ENCODE results near the gene CAMP. TPM values are rescaled to one million over a fixed set of nuclear protein-coding genes. Genes with fewer than 3 reads are reported as not detected.
A peak's percentile ranks its signal among the peaks of the same experiment; 100 is the strongest.

Gene CAMP
- total RNA-seq, 4 donors from 2014 or later: 0.63 TPM; not detected in 3

- Histone ChIP-seq H3K4me1 (peaks cover 0 to 32% (median 9%) of the 10 kb centered on the region in 4 donors), H3K4me3 (no peak overlapping the region), H3K27ac (peak overlapping the region in 1 of 4 donors; percentile 76), H3K36me3 (no peaks in the 10 kb centered on the region), H3K27me3 (no peaks in the 10 kb centered on the region), H3K9me3 (no peaks in the 10 kb centered on the region)
- TF ChIP-seq, protein P1, sequence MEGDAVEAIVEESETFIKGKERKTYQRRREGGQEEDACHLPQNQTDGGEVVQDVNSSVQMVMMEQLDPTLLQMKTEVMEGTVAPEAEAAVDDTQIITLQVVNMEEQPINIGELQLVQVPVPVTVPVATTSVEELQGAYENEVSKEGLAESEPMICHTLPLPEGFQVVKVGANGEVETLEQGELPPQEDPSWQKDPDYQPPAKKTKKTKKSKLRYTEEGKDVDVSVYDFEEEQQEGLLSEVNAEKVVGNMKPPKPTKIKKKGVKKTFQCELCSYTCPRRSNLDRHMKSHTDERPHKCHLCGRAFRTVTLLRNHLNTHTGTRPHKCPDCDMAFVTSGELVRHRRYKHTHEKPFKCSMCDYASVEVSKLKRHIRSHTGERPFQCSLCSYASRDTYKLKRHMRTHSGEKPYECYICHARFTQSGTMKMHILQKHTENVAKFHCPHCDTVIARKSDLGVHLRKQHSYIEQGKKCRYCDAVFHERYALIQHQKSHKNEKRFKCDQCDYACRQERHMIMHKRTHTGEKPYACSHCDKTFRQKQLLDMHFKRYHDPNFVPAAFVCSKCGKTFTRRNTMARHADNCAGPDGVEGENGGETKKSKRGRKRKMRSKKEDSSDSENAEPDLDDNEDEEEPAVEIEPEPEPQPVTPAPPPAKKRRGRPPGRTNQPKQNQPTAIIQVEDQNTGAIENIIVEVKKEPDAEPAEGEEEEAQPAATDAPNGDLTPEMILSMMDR (IDR thresholded peaks at IDR 0.05): no peak
- TF ChIP-seq POLR2A (IDR thresholded peaks at IDR 0.05): no peak
- TF ChIP-seq EP300 (IDR thresholded peaks at IDR 0.05): no peak
- 74 to 96% methylated on average over 2 of the region's 2 CpGs for WGBS, 2 donors
- DNase-seq (ENCODE audit: low spot score in 2 of 2): no peak
These were observed 10.2 kb downstream of the CAMP start for GRCh38 chr3:48233542-48233941.

- TF ChIP-seq POLR2A (IDR thresholded peaks at IDR 0.05): no peak
- DNase-seq (ENCODE audit: low spot score in 2 of 2): no peak
- H3K27ac ChIP-seq: peak overlapping the region in 1 of 4 donors; percentile 56
- H3K27me3 ChIP-seq: no peaks in the 10 kb centered on the region
- no peaks in the 10 kb centered on the region for H3K36me3 ChIP-seq
- peaks cover 0 to 36% (median 12%) of the 10 kb centered on the region in 4 donors for H3K4me1 ChIP-seq
- H3K4me3 ChIP-seq: no peak overlapping the region
- 50 to 60% methylated on average over 1 of the region's 1 CpG for WGBS, 2 donors
- H3K9me3 ChIP-seq: no peaks in the 10 kb centered on the region
These were observed 13.2 kb downstream of the CAMP start for GRCh38 chr3:48236531-48236930.

- Histone ChIP-seq H3K9me3 (no peaks in the 10 kb centered on the region), H3K4me1 (peaks cover 0 to 36% (median 7%) of the 10 kb centered on the region in 4 donors), H3K27ac (no peak overlapping the region), H3K4me3 (no peak overlapping the region), H3K36me3 (no peaks in the 10 kb centered on the region), H3K27me3 (no peaks in the 10 kb centered on the region)
- no peak for DNase-seq (ENCODE audit: low spot score in 2 of 2)
- TF ChIP-seq EP300 (IDR thresholded peaks at IDR 0.05) (no peak), POLR2A (IDR thresholded peaks at IDR 0.05) (no peak)
- TF ChIP-seq, protein P1 (IDR thresholded peaks at IDR 0.05): no peak
- 90 to 91% methylated on average over 15 of the region's 15 CpGs for WGBS, 2 donors
These were observed 15.3 kb downstream of the CAMP start for GRCh38 chr3:48238531-48239085.

- no peaks in the 10 kb centered on the region for H3K27me3 ChIP-seq
- H3K4me3 ChIP-seq: peak overlapping the region; percentile 67 to 94 (median 77)
- DNase-seq (ENCODE audit: low spot score in 2 of 2): no peak
- H3K9me3 ChIP-seq: no peaks in the 10 kb centered on the region
- peak overlapping the region; percentile 74 to 87 (median 82) for H3K27ac ChIP-seq
- H3K4me1 ChIP-seq: peaks cover 0 to 43% (median 7%) of the 10 kb centered on the region in 4 donors
- H3K36me3 ChIP-seq: no peaks in the 10 kb centered on the region
- 65 to 70% methylated on average over 20 of the region's 20 CpGs for WGBS, 2 donors
- TF ChIP-seq, protein P1 (IDR thresholded peaks at IDR 0.05): no peak
- no peak for TF ChIP-seq POLR2A (IDR thresholded peaks at IDR 0.05)
- TF ChIP-seq EP300 (IDR thresholded peaks at IDR 0.05): no peak
These were observed 17.0 kb downstream of the CAMP start for GRCh38 chr3:48240000-48240963.

GRCh38 chr3:48241796-48242455 lies 18.6 kb downstream of the CAMP start:
- Histone ChIP-seq H3K4me1 (peaks cover 0 to 38% (median 7%) of the 10 kb centered on the region in 4 donors), H3K27me3 (no peaks in the 10 kb centered on the region), H3K9me3 (no peaks in the 10 kb centered on the region), H3K27ac (peak overlapping the region; percentile 74 to 87 (median 82)), H3K36me3 (no peaks in the 10 kb centered on the region), H3K4me3 (peak overlapping the region; percentile 67 to 94 (median 77))
- DNase-seq (ENCODE audit: low spot score in 2 of 2): no peak
- WGBS, 2 donors: 48 to 55% methylated on average over 26 of the region's 26 CpGs
- TF ChIP-seq, protein P1 (IDR thresholded peaks at IDR 0.05): no peak
- no peak for TF ChIP-seq EP300 (IDR thresholded peaks at IDR 0.05)
- TF ChIP-seq POLR2A (IDR thresholded peaks at IDR 0.05): no peak
